Transverse colon (tissue), 4 donors: Measurements from ENCODE around the gene MTERF1. TPM values are rescaled to one million over a fixed set of nuclear protein-coding genes. Genes with fewer than 3 reads are reported as not detected.
A peak's percentile ranks its signal among the peaks of the same experiment; 100 is the strongest.

Experiments used
- DNase-seq: peaks from one replicate; pipeline ENCODE4 v3.0.0-alpha.2; 2019
- H3K27ac ChIP-seq, 4 donors: fragments of 200-600 bp; sonication (generic); 2 replicates each; pipeline ENCODE4 v1.5.1; 2016 to 2018; ENCODE audit warnings: inconsistent platforms in 4 of 4
- H3K27me3 ChIP-seq: fragments of 200-600 bp; sonication (generic); 2 replicates; pipeline ENCODE4 v1.5.1; 2017; ENCODE audit warnings: inconsistent platforms
- H3K36me3 ChIP-seq, 4 donors: fragments of 200-600 bp; sonication (generic); 2 replicates each; pipeline ENCODE4 v1.5.1; 2017 to 2019; ENCODE audit warnings: inconsistent platforms in 4 of 4
- H3K4me1 ChIP-seq, 4 donors: fragments of 200-600 bp; sonication (generic); 2 replicates each; pipeline ENCODE4 v1.5.1; 2017 to 2020; ENCODE audit warnings: inconsistent platforms in 4 of 4
- H3K4me3 ChIP-seq, 4 donors: fragments of 200-600 bp; sonication (generic); 1 replicate in 1 of 4; 2 replicates in 3 of 4; pipeline versions ENCODE4 v1.5.1 to v1.6.1; 2017 to 2019; ENCODE audit warnings: inconsistent platforms in 4 of 4
- H3K9me3 ChIP-seq, 2 donors: fragments of 200-600 bp; sonication (generic); 2 replicates each; pipeline ENCODE4 v1.5.1; 2017 to 2019; ENCODE audit warnings: inconsistent platforms in 2 of 2
- CTCF ChIP-seq, 5 experiments: fragments of 200-600 bp in 3 of 5; fragments of 450-650 bp in 2 of 5; sonication (generic) in 3 of 5; IDR thresholded peaks; 1 replicate in 2 of 5; 2 replicates in 3 of 5; pipeline ENCODE4 v1.5.1; 2016 to 2017; ENCODE audit warnings: antibody characterized with exemption in 5 of 5, inconsistent platforms in 3 of 5, mild to moderate bottlenecking in 2 of 5, moderate library complexity in 1 of 5
- EP300 ChIP-seq: sonication (generic); formaldehyde crosslinking; IDR thresholded peaks from one replicate; pipeline ENCODE4 v1.6.1; 2017; ENCODE audit warnings: antibody characterized with exemption, low read depth
- POLR2A ChIP-seq: fragments of 450-650 bp; IDR thresholded peaks from one replicate; pipeline ENCODE4 v1.6.1; 2016; ENCODE audit warnings: antibody characterized with exemption, mild to moderate bottlenecking, moderate library complexity
- POLR2AphosphoS5 ChIP-seq, 3 donors: sonication (generic); formaldehyde crosslinking; IDR thresholded peaks; one replicate each; pipeline ENCODE4 v1.6.1; 2016; ENCODE audit warnings: antibody characterized with exemption in 3 of 3
- WGBS, 2 donors: methylation state at CpG; one replicate each; pipeline ENCODE4 v1.1.5; 2018; ENCODE audit warnings: low coverage in 1 of 2; 5-methylcytosine and 5-hydroxymethylcytosine counted together
- in situ Hi-C, 4 donors: fragments of 200-750 bp; cut with MboI; loops; one replicate each; pipeline versions ENCODE4 v1.15.0 to v1.15.1; 2017; ENCODE audit warnings: low sequenced_read_pairs in 3 of 4, low pct_ligation_motif_present in 1 of 4, low pct_unique_long_range_greater_than_20kb in 1 of 4
- intact Hi-C: fragments of 100-400 bp; cut with DNase I; formaldehyde crosslinking; loops from one replicate; pipeline ENCODE4 v1.15.1; 2023; ENCODE audit warnings: low total_unique reads
- total RNA-seq, 4 donors: library from RNA; depleted of rRNA; stranded (reverse); fragments of >200 nt; gene quantifications; one replicate each; pipeline ENCODE4 v1.1.0, GENCODE V29; 2016

Gene MTERF1, protein sequence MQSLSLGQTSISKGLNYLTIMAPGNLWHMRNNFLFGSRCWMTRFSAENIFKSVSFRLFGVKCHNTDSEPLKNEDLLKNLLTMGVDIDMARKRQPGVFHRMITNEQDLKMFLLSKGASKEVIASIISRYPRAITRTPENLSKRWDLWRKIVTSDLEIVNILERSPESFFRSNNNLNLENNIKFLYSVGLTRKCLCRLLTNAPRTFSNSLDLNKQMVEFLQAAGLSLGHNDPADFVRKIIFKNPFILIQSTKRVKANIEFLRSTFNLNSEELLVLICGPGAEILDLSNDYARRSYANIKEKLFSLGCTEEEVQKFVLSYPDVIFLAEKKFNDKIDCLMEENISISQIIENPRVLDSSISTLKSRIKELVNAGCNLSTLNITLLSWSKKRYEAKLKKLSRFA
- total RNA-seq = 10 to 100 TPM in 2 of 4 donors, 1 to 10 TPM in 1, under 1 TPM in 1; 0.80 to 24.3 (median 11.3) TPM

- intact Hi-C loops = no loop called here
- no peaks in the 10 kb centered on the region for H3K27me3 ChIP-seq
- H3K9me3 ChIP-seq = no peaks in the 10 kb centered on the region
- H3K36me3 ChIP-seq = no peaks in the 10 kb centered on the region
- in situ Hi-C loops = no loop called here
- H3K27ac ChIP-seq = peak within 1 kb of the TSS; percentile 48 to 77 (median 68)
- H3K4me3 ChIP-seq = peak within 1 kb of the TSS; percentile 56 to 93 (median 72)
- TF ChIP-seq EP300 (no peak), CTCF (IDR thresholded peaks at IDR 0.05) (peak; percentile 92 to 95 (median 94)), POLR2A (peak; percentile 32), POLR2AphosphoS5 (IDR thresholded peaks at IDR 0.05) (peak; percentile 46 to 50 (median 50))
- WGBS, 2 donors = 0 to 9% methylated on average over 1 to 38 of the region's 43 CpGs
- peak; percentile 93 for DNase-seq
- peaks cover 0 to 18% (median 6%) of the 10 kb centered on the region in 4 donors for H3K4me1 ChIP-seq
Observed at GRCh38 chr7:91880413-91881241, at the start of gene MTERF1. Gene MTERF1, minus strand, starts transcription at chr7:91880702. Its CDS starts 619 bp downstream, at chr7:91880083.

- H3K36me3 ChIP-seq = no peaks in the 10 kb centered on the region
- no peaks in the 10 kb centered on the region for H3K9me3 ChIP-seq
- in situ Hi-C loops = no loop called here
- H3K4me1 ChIP-seq = no peaks in the 10 kb centered on the region
- 85 to 86% methylated on average over 3 of the region's 3 CpGs for WGBS, 2 donors
- H3K4me3 ChIP-seq = no peak overlapping the region
- no peak overlapping the region for H3K27ac ChIP-seq
- TF ChIP-seq POLR2AphosphoS5 (IDR thresholded peaks at IDR 0.05) (no peak), CTCF (IDR thresholded peaks at IDR 0.05) (no peak), EP300 (no peak), POLR2A (no peak)
- intact Hi-C loops = no loop called here
- DNase-seq = no peak
- no peaks in the 10 kb centered on the region for H3K27me3 ChIP-seq
Observed at GRCh38 chr7:91929463-91929862, 49.0 kb upstream of the MTERF1 start.

- in situ Hi-C loops = no loop called here
Observed at GRCh38 chr7:91927912-91928311, 47.4 kb upstream of the MTERF1 start.

More at GRCh38 chr7:91927912-91928311, 47.4 kb upstream of the MTERF1 start:
- no peak for DNase-seq
- intact Hi-C loops = no loop called here
- TF ChIP-seq POLR2AphosphoS5 (IDR thresholded peaks at IDR 0.05) = no peak
- TF ChIP-seq POLR2A = no peak
- TF ChIP-seq CTCF (IDR thresholded peaks at IDR 0.05) = no peak
- TF ChIP-seq EP300 = no peak
- Histone ChIP-seq H3K36me3 (no peaks in the 10 kb centered on the region), H3K4me3 (no peak overlapping the region), H3K27ac (no peak overlapping the region), H3K9me3 (no peaks in the 10 kb centered on the region), H3K27me3 (no peaks in the 10 kb centered on the region), H3K4me1 (no peaks in the 10 kb centered on the region)
- 77 to 78% methylated on average over 6 of the region's 6 CpGs for WGBS, 2 donors
